ENCODE data around the gene KRTAP2-2.

- no peak for TF ChIP-seq SUZ12 (IDR thresholded peaks at IDR 0.05; ENCODE audit: extremely low read depth, insufficient read depth, insufficient read length)
- no peak for TF ChIP-seq YY1 (IDR thresholded peaks at IDR 0.05; ENCODE audit: insufficient read depth, insufficient read length)
- TF ChIP-seq ZNF274 (IDR thresholded peaks at IDR 0.05; ENCODE audit: low read depth, low read length) = no peak
Measured at GRCh38 chr17:41012326-41013120, 42.5 kb downstream of the KRTAP2-2 start.

All from NT2/D1 (cell line).